OCI-LY7 (cell line): Measurements from ENCODE around the gene THYN1. TPM values are rescaled to one million over a fixed set of nuclear protein-coding genes. Genes with fewer than 3 reads are reported as not detected.
"Not testable (repeated sequence)": the region's sequence is repeated elsewhere in the genome, so short reads cannot be mapped to it uniquely, and the experiment has no call there.

ENCODE experiments used
- BruUV-seq: library from RNA; stranded (reverse); fragments of 400-500 nt; replicated peaks from 2 replicates; lab custom pipeline; 2021; lab: Mats Ljungman, UMichigan
- CTCF ChIA-PET: fragments of 300-600 bp; sonication (Branson Sonifier 250); formaldehyde crosslinking; loops from one replicate; lab custom pipeline; 2022; ENCODE audit warnings: antibody characterized with exemption; ENCODE audit not compliant: unreplicated experiment; lab: Charles Lee
- POLR2A ChIA-PET: fragments of 300-600 bp; sonication (Branson Sonifier 250); formaldehyde crosslinking; loops from one replicate; lab custom pipeline; 2022; ENCODE audit warnings: antibody characterized with exemption; lab: Charles Lee
- DNase-seq: peaks from one replicate; pipeline ENCODE4 v3.0.0-alpha.2; 2015; ENCODE audit warnings: low spot score
- H2AFZ ChIP-seq: fragments of 200-600 bp; sonication (generic), shearing (Covaris generic); 2 replicates; pipeline ENCODE4 v1.6.1; 2014; ENCODE audit warnings: mild to moderate bottlenecking, antibody characterized with exemption, low read length, moderate library complexity
- H3K27ac ChIP-seq: fragments of 200-600 bp; sonication (generic); 2 replicates; pipeline ENCODE4 v1.5.1; 2014; ENCODE audit warnings: mixed run types, low read depth, mild to moderate bottlenecking, moderate library complexity, low read length, inconsistent platforms; ENCODE audit not compliant: poor library complexity, severe bottlenecking
- H3K36me3 ChIP-seq: fragments of 200-600 bp; sonication (generic); 2 replicates; pipeline ENCODE4 v1.6.1; 2014; ENCODE audit warnings: mild to moderate bottlenecking, antibody characterized with exemption, low read length, moderate library complexity, mixed read lengths; ENCODE audit not compliant: insufficient read depth
- H3K4me1 ChIP-seq: fragments of 200-600 bp; sonication (generic); 2 replicates; pipeline ENCODE4 v1.5.1; 2014; ENCODE audit warnings: mild to moderate bottlenecking, low read length; ENCODE audit not compliant: insufficient read depth, poor library complexity, severe bottlenecking
- H3K4me2 ChIP-seq: fragments of 200-600 bp; sonication (generic); 2 replicates; pipeline ENCODE4 v1.6.1; 2014; ENCODE audit warnings: mild to moderate bottlenecking, low read length
- H3K4me3 ChIP-seq: fragments of 200-600 bp; sonication (generic); 2 replicates; pipeline ENCODE4 v1.5.1; 2014; ENCODE audit warnings: mild to moderate bottlenecking, low read depth, low read length; ENCODE audit not compliant: poor library complexity, severe bottlenecking
- H3K79me2 ChIP-seq: fragments of 200-600 bp; sonication (generic); 2 replicates; pipeline ENCODE4 v1.6.1; 2016; ENCODE audit warnings: low read depth, mild to moderate bottlenecking, low read length, moderate library complexity, mixed read lengths; ENCODE audit not compliant: insufficient read depth
- H3K9me2 ChIP-seq: fragments of 200-600 bp; sonication (generic); 2 replicates; pipeline ENCODE4 v1.6.1; 2016; ENCODE audit warnings: mild to moderate bottlenecking, low read length, mixed read lengths; ENCODE audit not compliant: insufficient read depth
- H3K9me3 ChIP-seq: fragments of 200-600 bp; sonication (generic); 2 replicates; pipeline ENCODE4 v1.6.1; 2014; ENCODE audit warnings: mild to moderate bottlenecking, mixed run types, low read length, mixed read lengths
- H4K20me1 ChIP-seq: fragments of 200-600 bp; sonication (generic); 2 replicates; pipeline ENCODE4 v1.6.1; 2014; ENCODE audit warnings: mild to moderate bottlenecking, antibody characterized with exemption, low read length, moderate library complexity, mixed read lengths; ENCODE audit not compliant: insufficient read depth
- CTCF ChIP-seq: fragments of 200-600 bp; sonication (generic); conservative IDR thresholded peaks from 2 replicates; pipeline ENCODE4 v1.5.1; 2014; ENCODE audit warnings: mild to moderate bottlenecking, antibody characterized with exemption, low read length, moderate library complexity, mixed read lengths
- EZH2phosphoT487 ChIP-seq: fragments of 200-600 bp; sonication (generic); IDR thresholded peaks from 2 replicates; pipeline ENCODE4 v1.6.1; 2018; ENCODE audit warnings: low read depth, borderline replicate concordance, mild to moderate bottlenecking, mixed run types, antibody characterized with exemption, low read length, moderate library complexity, mixed read lengths
- intact Hi-C: fragments of 100-400 bp; cut with micrococcal nuclease; formaldehyde crosslinking; loops from one replicate; pipeline ENCODE4 v1.10.0; 2022; ENCODE audit not compliant: unreplicated experiment
- total RNA-seq, 2 experiments: library from RNA; depleted of rRNA in 1 of 2; stranded (reverse); fragments of >200 nt in 1 of 2; shearing (Covaris generic) in 1 of 2; gene quantifications; 2 replicates each; pipeline ENCODE4 v1.2.3, GENCODE V29; 2014 to 2022

THYN1 gene
- total RNA-seq, 2 experiments from 2014 or later = 51.6 to 101 TPM

- Histone ChIP-seq H3K36me3 (no peaks in the 10 kb centered on the region), H3K9me2 (no peaks in the 10 kb centered on the region), H4K20me1 (no peaks in the 10 kb centered on the region), H3K4me3 (no peak overlapping the region), H2AFZ (no peak overlapping the region), H3K79me2 (no peaks in the 10 kb centered on the region), H3K9me3 (no peaks in the 10 kb centered on the region), H3K4me2 (no peak overlapping the region), H3K27ac (no peak overlapping the region), H3K4me1 (no peaks in the 10 kb centered on the region)
- intact Hi-C loops = no loop called here
- BruUV-seq = no TSS peak
- ChIA-PET POLR2A (no interaction called here), CTCF (no interaction called here)
- DNase-seq = no peak
- no peak for TF ChIP-seq EZH2phosphoT487
- TF ChIP-seq CTCF = no peak
Observed at GRCh38 chr11:134289167-134289566, 36.0 kb upstream of the THYN1 start.

- intact Hi-C loops = no loop called here
Observed at GRCh38 chr11:134288486-134288885, 35.3 kb upstream of the THYN1 start.

GRCh38 chr11:134287561-134287960, 34.4 kb upstream of the THYN1 start:
- Histone ChIP-seq H3K9me3 (no peaks in the 10 kb centered on the region), H4K20me1 (no peaks in the 10 kb centered on the region), H3K4me1 (no peaks in the 10 kb centered on the region), H3K27ac (no peak overlapping the region), H3K9me2 (no peaks in the 10 kb centered on the region), H3K4me2 (no peak overlapping the region), H3K36me3 (no peaks in the 10 kb centered on the region), H2AFZ (no peak overlapping the region), H3K79me2 (no peaks in the 10 kb centered on the region), H3K4me3 (no peak overlapping the region)
- POLR2A ChIA-PET = no interaction called here
- no peak for DNase-seq
- no TSS peak for BruUV-seq
- intact Hi-C loops = no loop called here
- CTCF ChIA-PET = no interaction called here
- TF ChIP-seq EZH2phosphoT487 = no peak
- TF ChIP-seq CTCF = no peak

More at GRCh38 chr11:134288486-134288885, 35.3 kb upstream of the THYN1 start:
- no peak for DNase-seq
- Histone ChIP-seq H3K36me3 (no peaks in the 10 kb centered on the region), H3K4me2 (no peak overlapping the region), H3K4me3 (no peak overlapping the region), H4K20me1 (no peaks in the 10 kb centered on the region), H3K79me2 (no peaks in the 10 kb centered on the region), H3K9me2 (no peaks in the 10 kb centered on the region), H3K9me3 (no peaks in the 10 kb centered on the region), H2AFZ (no peak overlapping the region), H3K27ac (no peak overlapping the region), H3K4me1 (no peaks in the 10 kb centered on the region)
- BruUV-seq = no TSS peak
- ChIA-PET CTCF (no interaction called here), POLR2A (no interaction called here)
- TF ChIP-seq CTCF = no peak
- no peak for TF ChIP-seq EZH2phosphoT487

GRCh38 chr11:134284349-134284748, 31.2 kb upstream of the THYN1 start:
- H3K4me3 ChIP-seq, H3K4me1 ChIP-seq, H3K9me2 ChIP-seq, H4K20me1 ChIP-seq, BruUV-seq, intact Hi-C loops, H3K79me2 ChIP-seq, DNase-seq, H3K4me2 ChIP-seq, H3K27ac ChIP-seq, H3K9me3 ChIP-seq, H3K36me3 ChIP-seq, POLR2A ChIA-PET, CTCF ChIA-PET, H2AFZ ChIP-seq: not testable (repeated sequence)
